GM12878 (cell line): ENCODE data around the gene RPLP2. TPM values are rescaled to one million over a fixed set of nuclear protein-coding genes. Genes with fewer than 3 reads are reported as not detected.

Experiments used
- ATAC-seq: fragments of 200-7000 bp; cut with Tn5 transposase; 3 replicates; pipeline ENCODE4 v1.9.1; 2020; ENCODE audit warnings: mild to moderate bottlenecking, moderate library complexity
- BruUV-seq: library from RNA; stranded (reverse); fragments of 400-500 nt; replicated peaks from 2 replicates; lab custom pipeline; 2021; lab: Mats Ljungman, UMichigan
- CTCF ChIA-PET: fragments of 300-600 bp; sonication (Branson Sonifier 250); formaldehyde crosslinking; extraction: SDS; loops from one replicate; lab custom pipeline; 2021; ENCODE audit warnings: inconsistent platforms; lab: Yijun Ruan, JAX
- POLR2A ChIA-PET: fragments of 350-600 bp; formaldehyde crosslinking; extraction: SDS; loops from one replicate; lab custom pipeline; 2021; ENCODE audit warnings: inconsistent platforms; lab: Charles Lee
- RAD21 ChIA-PET: fragments of 300-600 bp; sonication (Branson Sonifier 250); formaldehyde crosslinking; loops from one replicate; lab custom pipeline; 2023; ENCODE audit warnings: antibody characterized with exemption; ENCODE audit not compliant: unreplicated experiment; lab: Charles Lee
- SMC1A ChIA-PET: fragments of 300-600 bp; sonication (Branson Sonifier 250); formaldehyde crosslinking; loops from one replicate; lab custom pipeline; 2023; ENCODE audit not compliant: unreplicated experiment, uncharacterized antibody; lab: Charles Lee
- DNase-seq: peaks from one replicate; pipeline ENCODE4 v3.0.0-alpha.2; 2011; ENCODE audit warnings: low read depth, low spot score
- FAIRE-seq: peaks from 3 replicates; lab custom pipeline; 2011; peaks lifted over from hg19 to GRCh38; lab: Jason Lieb, UNC
- H2AFZ ChIP-seq: 2 replicates; pipeline ENCODE4 v1.6.0; 2011; ENCODE audit warnings: low read depth, low read length, control low read depth; ENCODE audit not compliant: control insufficient read depth
- H3K27ac ChIP-seq: 2 replicates; pipeline ENCODE4 v1.5.1; 2011; ENCODE audit warnings: control low read depth; ENCODE audit not compliant: control insufficient read depth, insufficient read depth
- H3K27me3 ChIP-seq, 2 experiments: replicated peaks in 1 of 2; 2 replicates each; pipeline versions ENCODE4 v1.6.0 to v1.6.1; 2011; ENCODE audit warnings: low read length in 1 of 2; ENCODE audit not compliant: control insufficient read depth in 2 of 2, insufficient read depth in 2 of 2
- H3K36me3 ChIP-seq, 2 experiments: 2 replicates each; pipeline ENCODE4 v1.5.1; 2011; ENCODE audit warnings: low read length in 1 of 2; ENCODE audit not compliant: control insufficient read depth in 2 of 2, insufficient read depth in 2 of 2
- H3K4me1 ChIP-seq: 2 replicates; pipeline ENCODE4 v1.6.1; 2011; ENCODE audit warnings: mild to moderate bottlenecking, low read length, moderate library complexity, mixed read lengths; ENCODE audit not compliant: control insufficient read depth, insufficient read depth
- H3K4me2 ChIP-seq: 2 replicates; pipeline ENCODE4 v1.6.0; 2011; ENCODE audit warnings: control low read depth; ENCODE audit not compliant: control insufficient read depth, insufficient read depth
- H3K4me3 ChIP-seq: fragments of 200-600 bp; sonication (generic); 2 replicates; pipeline ENCODE4 v1.5.1; 2016
- H3K79me2 ChIP-seq: 2 replicates; pipeline ENCODE4 v1.6.0; 2011; ENCODE audit warnings: low read length; ENCODE audit not compliant: control insufficient read depth, insufficient read depth
- H3K9ac ChIP-seq: 2 replicates; pipeline ENCODE4 v1.8.0; 2011; ENCODE audit warnings: low read length, control low read depth, mixed read lengths; ENCODE audit not compliant: control insufficient read depth, insufficient read depth
- H3K9me3 ChIP-seq: replicated peaks from 3 replicates; pipeline ENCODE4 v1.5.1; 2011; ENCODE audit warnings: mild to moderate bottlenecking, low read length; ENCODE audit not compliant: control insufficient read depth, insufficient read depth
- H4K20me1 ChIP-seq: 2 replicates; pipeline ENCODE4 v1.6.0; 2011; ENCODE audit not compliant: control insufficient read depth, insufficient read depth
- ATF7 ChIP-seq: fragments of 450-650 bp; IDR thresholded peaks from 2 replicates; pipeline ENCODE4 v1.6.1; 2016; ENCODE audit warnings: low read depth, mild to moderate bottlenecking
- CHD2 ChIP-seq: IDR thresholded peaks from 2 replicates; pipeline ENCODE4 v1.6.1; 2011; ENCODE audit warnings: low read depth, low read length, improper control_type of control experiment, borderline replicate concordance
- E2F4 ChIP-seq: IDR thresholded peaks from 2 replicates; pipeline ENCODE4 v1.6.1; 2012; ENCODE audit warnings: low read depth, low read length, improper control_type of control experiment
- EGR1 ChIP-seq, 2 experiments: IDR thresholded peaks; 1 replicate in 1 of 2; 2 replicates in 1 of 2; pipeline ENCODE4 v1.6.1; 2011 to 2012; ENCODE audit warnings: low read depth in 2 of 2, low read length in 2 of 2, borderline replicate concordance in 1 of 2, mild to moderate bottlenecking in 1 of 2, moderate library complexity in 1 of 2
- ETV6 ChIP-seq, 2 experiments: fragments of 450-650 bp in 1 of 2; IDR thresholded peaks in 1 of 2; conservative IDR thresholded peaks in 1 of 2; 2 replicates each; pipeline ENCODE4 v1.6.1; 2014; ENCODE audit warnings: antibody characterized with exemption in 1 of 2, borderline replicate concordance in 1 of 2, low read depth in 1 of 2, mild to moderate bottlenecking in 1 of 2, moderate library complexity in 1 of 2
- KLF5 ChIP-seq: fragments of 450-650 bp; IDR thresholded peaks from 2 replicates; pipeline ENCODE4 v1.6.1; 2014; ENCODE audit warnings: mild to moderate bottlenecking; ENCODE audit not compliant: partially characterized antibody
- MYB ChIP-seq: fragments of 150-350 bp; IDR thresholded peaks from 2 replicates; pipeline ENCODE4 v1.6.1; 2014; ENCODE audit warnings: mild to moderate bottlenecking, low read depth, low read length, borderline replicate concordance
- POLR2A ChIP-seq: IDR thresholded peaks from 2 replicates; pipeline ENCODE4 v1.6.1; 2011; ENCODE audit warnings: low read depth, mild to moderate bottlenecking, low read length
- RUNX3 ChIP-seq: IDR thresholded peaks from 2 replicates; pipeline ENCODE4 v1.6.1; 2012; ENCODE audit warnings: low read length, inconsistent platforms
- SIX5 ChIP-seq: IDR thresholded peaks from 2 replicates; pipeline ENCODE4 v1.6.1; 2011; ENCODE audit warnings: mild to moderate bottlenecking, low read depth, low read length, moderate library complexity; ENCODE audit not compliant: severe bottlenecking
- SP1 ChIP-seq: IDR thresholded peaks from one replicate; pipeline ENCODE4 v1.6.1; 2011; ENCODE audit warnings: low read depth, low read length
- SREBF2 ChIP-seq: IDR thresholded peaks from 2 replicates; pipeline ENCODE4 v1.6.1; 2012; ENCODE audit warnings: mild to moderate bottlenecking, low read length
- SRF ChIP-seq, 2 experiments: IDR thresholded peaks; 2 replicates each; pipeline ENCODE4 v1.6.1; 2011; ENCODE audit warnings: low read depth in 2 of 2, low read length in 2 of 2, mild to moderate bottlenecking in 1 of 2, moderate library complexity in 1 of 2
- ZBTB33 ChIP-seq: fragments of 450-650 bp; IDR thresholded peaks from 2 replicates; pipeline ENCODE4 v1.6.1; 2017; ENCODE audit warnings: mild to moderate bottlenecking
- ZBTB40 ChIP-seq: fragments of 450-650 bp; IDR thresholded peaks from 2 replicates; pipeline ENCODE4 v1.6.1; 2016; ENCODE audit warnings: mild to moderate bottlenecking, moderate library complexity, borderline replicate concordance
- ZNF207 ChIP-seq: fragments of 450-650 bp; IDR thresholded peaks from 2 replicates; pipeline ENCODE4 v1.6.1; 2014; ENCODE audit warnings: antibody characterized with exemption, mild to moderate bottlenecking, borderline replicate concordance
- WGBS: methylation state at CpG from one replicate; pipeline ENCODE4 v1.1.6; 2016; ENCODE audit warnings: low lambda C conversion rate; ENCODE audit not compliant: insufficient replicate concordance, insufficient coverage; ENCODE audit errors: missing lambda C conversion rate; 5-methylcytosine and 5-hydroxymethylcytosine counted together
- in situ Hi-C: fragments of 300-500 bp; cut with MboI; formaldehyde crosslinking; loops from 9 replicates; pipeline ENCODE4 v1.14.3; 2018; ENCODE audit warnings: mixed read lengths
- intact Hi-C: fragments of 100-400 bp; cut with micrococcal nuclease; formaldehyde crosslinking; loops from one replicate; pipeline ENCODE4 v1.14.2; 2022; ENCODE audit not compliant: unreplicated experiment
- polyA plus RNA-seq, 11 experiments: library from polyadenylated mRNA; depleted of rRNA in 4 of 11; unstranded in 6 of 11; stranded (reverse) in 5 of 11; fragments of >200 nt; fragmentation: Nextera tagmentation in 4 of 11; fragmentation: Illumina TruSeq in 1 of 11; extraction: Ambion mirVana in 4 of 11; extraction: Trizol in 1 of 11; gene quantifications; 1 replicate in 1 of 11; 2 replicates in 10 of 11; pipeline versions ENCODE4 v1.2.1 to v1.2.3, GENCODE V29; 2011 to 2016; ENCODE audit warnings: inconsistent platforms in 2 of 11, missing spikeins in 2 of 11, low read depth in 1 of 11
- total RNA-seq, 4 experiments: library from RNA; depleted of rRNA in 3 of 4; stranded (reverse); fragments of >200 nt in 3 of 4; fragmentation: Illumina TruSeq in 1 of 4; extraction: Trizol in 1 of 4; gene quantifications; 2 replicates each; pipeline versions ENCODE4 v1.2.1 to v1.2.3, GENCODE V29; 2013 to 2021

The RPLP2 gene
- total and polyA plus RNA-seq, 10 of the 15 experiments (the other 5 are each of a cell fraction or from before 2014, with no cell fraction given), result 488 to 3,558 (median 1,481) TPM

- peak; percentile 52 for ATAC-seq
- Histone ChIP-seq H2AFZ (no peak overlapping the region), H3K27ac (peak overlapping the region; percentile 11; the same call in 1 of the 2 replicates), H3K4me1 (peaks cover 7% of the 10 kb centered on the region), H4K20me1 (no peaks in the 10 kb centered on the region), H3K27me3 (no peaks in the 10 kb centered on the region), H3K9me3 (no peaks in the 10 kb centered on the region), H3K79me2 (no peaks in the 10 kb centered on the region), H3K9ac (peak overlapping the region; percentile 56), H3K4me3 (peak overlapping the region; percentile 63; the same call in 1 of the 2 replicates), H3K4me2 (peak overlapping the region; percentile 59), H3K36me3 (peaks cover 0 to 9% of the 10 kb centered on the region in 2 experiments; a peak in 2 of 4 replicates)
- CTCF ChIA-PET, result no interaction called here
- no TSS peak for BruUV-seq
- SMC1A ChIA-PET, result no interaction called here
- in situ Hi-C loops (no loop called here), intact Hi-C loops (no loop called here)
- RAD21 ChIA-PET, result no interaction called here
- 15% methylated on average over 31 of the region's 31 CpGs for WGBS
- POLR2A ChIA-PET, result interaction anchor here (0.6 kb wide), 1 partner anchor 157 kb away, joined by 4 read pairs; no protein-coding TSS in a partner anchor
- no peak for DNase-seq
- FAIRE-seq, result no peak
- no peak for TF ChIP-seq CHD2
- TF ChIP-seq RUNX3, result peak; percentile 46
- TF ChIP-seq ZBTB40, result no peak
- TF ChIP-seq E2F4, result no peak
- TF ChIP-seq ATF7, result no peak
- no peak for TF ChIP-seq SP1
- no peak for TF ChIP-seq SREBF2
- no peak for TF ChIP-seq ZNF207
- TF ChIP-seq SRF (IDR thresholded peaks at IDR 0.05; ENCODE audit: low read depth in 2 of 2, low read length in 2 of 2), result no peak
- TF ChIP-seq SIX5, result no peak
- 0 out of 2 replicates have a peak, but pooled peaks have one; percentile 6 for TF ChIP-seq POLR2A
- TF ChIP-seq KLF5, result no peak
- TF ChIP-seq EGR1 (IDR thresholded peaks at IDR 0.05; ENCODE audit: borderline replicate concordance in 1 of 2, low read depth in 2 of 2, low read length in 2 of 2), result no peak
- no peak for TF ChIP-seq MYB
- no peak for TF ChIP-seq ZBTB33
- TF ChIP-seq ETV6 (conservative IDR thresholded peaks at IDR 0.05 in 1 of 2, IDR thresholded peaks at IDR 0.05 in 1 of 2; ENCODE audit: borderline replicate concordance in 1 of 2, low read depth in 1 of 2), result no peak
Observed at GRCh38 chr11:788953-789940, 20.5 kb upstream of the RPLP2 start.
